NB4 (cell line): ENCODE data around the gene NUDT1.

Experiments
- DNase-seq: peaks from one replicate; pipeline ENCODE4 v3.0.0; 2010; ENCODE audit warnings: low read depth
- H3K4me3 ChIP-seq: one replicate; pipeline ENCODE4 v1.5.1; 2011; ENCODE audit warnings: mild to moderate bottlenecking, low read depth, low read length, moderate library complexity
- CTCF ChIP-seq: IDR thresholded peaks from one replicate; pipeline ENCODE4 v1.5.1; 2012; ENCODE audit warnings: low read depth, low read length
- MAX ChIP-seq: IDR thresholded peaks from 2 replicates; pipeline ENCODE4 v1.6.1; 2011; ENCODE audit warnings: low read depth, low read length
- MYC ChIP-seq: IDR thresholded peaks from 2 replicates; pipeline ENCODE4 v1.6.1; 2011; ENCODE audit warnings: low read depth, low read length
- POLR2A ChIP-seq: IDR thresholded peaks from 2 replicates; pipeline ENCODE4 v1.6.1; 2011; ENCODE audit warnings: mild to moderate bottlenecking; ENCODE audit not compliant: insufficient read length; ENCODE audit errors: extremely low read depth

The NUDT1 gene

GRCh38 chr7:2272031-2272430, 30.0 kb downstream of the NUDT1 start:
- no peak overlapping the region for H3K4me3 ChIP-seq
- no peak for DNase-seq
- no peak for TF ChIP-seq CTCF
- TF ChIP-seq POLR2A, result no peak
- no peak for TF ChIP-seq MAX
- TF ChIP-seq MYC, result no peak

GRCh38 chr7:2273866-2274265, 31.8 kb downstream of the NUDT1 start:
- DNase-seq, result no peak
- H3K4me3 ChIP-seq, result no peak overlapping the region
- TF ChIP-seq MYC (no peak), CTCF (no peak), MAX (no peak), POLR2A (no peak)

GRCh38 chr7:2274666-2275065, 32.6 kb downstream of the NUDT1 start:
- no peak for DNase-seq
- no peak for TF ChIP-seq MAX
- TF ChIP-seq MYC, result no peak
- TF ChIP-seq CTCF, result no peak
- TF ChIP-seq POLR2A, result no peak
- no peak overlapping the region for H3K4me3 ChIP-seq

- no peak for TF ChIP-seq CTCF
- no peak for TF ChIP-seq MAX
- no peak for TF ChIP-seq POLR2A
- TF ChIP-seq MYC, result no peak
- no peak overlapping the region for H3K4me3 ChIP-seq
- no peak for DNase-seq
Measured at GRCh38 chr7:2275101-2275500, 33.1 kb downstream of the NUDT1 start.

GRCh38 chr7:2276107-2276506, 34.1 kb downstream of the NUDT1 start:
- no peak for DNase-seq
- TF ChIP-seq CTCF (no peak), MAX (no peak), MYC (no peak), POLR2A (no peak)
- no peak overlapping the region for H3K4me3 ChIP-seq

- TF ChIP-seq MAX (no peak), CTCF (no peak), MYC (no peak), POLR2A (no peak)
- DNase-seq, result no peak
- no peak overlapping the region for H3K4me3 ChIP-seq
Measured at GRCh38 chr7:2278026-2278425, 36.0 kb downstream of the NUDT1 start.
